Stimulated activated CD4-positive, alpha-beta T cell treated with anti-CD3 and anti-CD28 coated beads, Interleukin-2, amount 100 ng/mL, for 4 hours (primary cell): ENCODE results near the gene PLCG2.
"Not testable (repeated sequence)": the region's sequence is repeated elsewhere in the genome, so short reads cannot be mapped to it uniquely, and the experiment has no call there.

Experiments
- DNase-seq: peaks from one replicate; pipeline ENCODE4 v3.0.0-alpha.2; 2020; ENCODE audit warnings: low read depth

PLCG2 gene

DNA sequence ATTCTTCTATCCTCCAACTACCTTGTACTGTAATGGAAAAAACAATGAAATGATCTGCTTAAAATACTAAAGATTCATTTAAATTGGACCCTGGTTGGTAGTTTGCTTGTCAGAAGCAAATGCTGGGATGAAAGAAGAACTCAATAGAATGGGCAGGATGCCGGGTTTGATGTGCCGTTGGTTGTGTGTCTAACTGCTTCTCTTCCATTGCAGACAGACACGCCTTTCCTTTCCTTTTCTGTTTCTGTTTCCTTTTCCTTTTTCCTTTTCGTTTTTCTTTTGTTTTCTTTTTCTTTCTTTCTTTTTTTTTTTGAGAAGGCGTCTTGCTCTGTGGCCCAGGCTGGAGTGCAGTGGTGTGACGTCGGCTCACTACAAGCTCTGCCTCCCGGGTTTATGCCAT, 64.6 kb downstream of the PLCG2 start:
- no peak for DNase-seq

DNA sequence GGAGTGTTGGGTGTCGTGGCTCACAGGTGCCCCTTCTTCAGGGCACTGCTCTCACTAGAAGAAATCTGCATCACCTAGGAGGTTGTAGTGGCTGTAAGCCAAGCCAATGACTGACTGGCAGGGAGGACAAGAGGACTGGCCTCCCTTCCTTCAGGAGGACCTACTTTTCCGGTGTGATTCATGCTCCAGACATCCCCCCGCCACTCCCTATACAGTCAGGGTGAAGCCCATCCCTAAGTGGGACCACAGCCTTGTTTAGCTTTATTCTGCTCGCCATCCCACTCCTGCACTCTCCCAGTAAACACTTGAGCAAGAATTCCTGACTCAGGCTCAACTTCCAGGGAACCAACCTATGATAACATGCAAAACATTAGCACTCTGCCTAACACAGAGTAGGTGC, 67.0 kb downstream of the PLCG2 start:
- no peak for DNase-seq

DNA sequence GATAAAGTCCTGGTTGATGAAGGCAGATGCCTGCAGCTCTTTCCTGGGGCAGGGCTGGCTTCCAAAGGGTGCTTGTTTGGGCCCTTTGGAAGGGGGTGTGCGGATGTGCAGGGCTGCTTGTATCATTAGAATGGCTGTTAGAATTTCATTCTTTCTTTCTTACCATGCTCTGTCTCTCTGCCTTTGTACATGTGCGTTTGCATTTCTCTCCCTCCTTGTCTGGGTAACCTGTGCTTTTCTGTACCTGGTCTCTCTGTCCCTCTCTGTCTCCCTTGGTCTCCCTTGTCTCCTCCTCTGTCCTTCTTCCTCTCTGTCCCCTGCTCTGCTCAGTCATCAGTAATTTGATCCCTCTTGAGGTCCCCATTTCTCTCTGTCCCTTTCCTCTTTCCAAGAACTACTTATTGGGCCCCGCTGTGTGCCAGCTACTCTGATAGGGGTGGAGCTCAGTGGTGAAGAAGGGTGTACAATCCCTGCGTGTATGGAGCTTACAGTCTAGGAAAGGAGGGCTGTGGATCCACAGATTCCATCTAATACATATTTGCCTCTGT, 69.3 kb downstream of the PLCG2 start:
- DNase-seq, result no peak

DNA sequence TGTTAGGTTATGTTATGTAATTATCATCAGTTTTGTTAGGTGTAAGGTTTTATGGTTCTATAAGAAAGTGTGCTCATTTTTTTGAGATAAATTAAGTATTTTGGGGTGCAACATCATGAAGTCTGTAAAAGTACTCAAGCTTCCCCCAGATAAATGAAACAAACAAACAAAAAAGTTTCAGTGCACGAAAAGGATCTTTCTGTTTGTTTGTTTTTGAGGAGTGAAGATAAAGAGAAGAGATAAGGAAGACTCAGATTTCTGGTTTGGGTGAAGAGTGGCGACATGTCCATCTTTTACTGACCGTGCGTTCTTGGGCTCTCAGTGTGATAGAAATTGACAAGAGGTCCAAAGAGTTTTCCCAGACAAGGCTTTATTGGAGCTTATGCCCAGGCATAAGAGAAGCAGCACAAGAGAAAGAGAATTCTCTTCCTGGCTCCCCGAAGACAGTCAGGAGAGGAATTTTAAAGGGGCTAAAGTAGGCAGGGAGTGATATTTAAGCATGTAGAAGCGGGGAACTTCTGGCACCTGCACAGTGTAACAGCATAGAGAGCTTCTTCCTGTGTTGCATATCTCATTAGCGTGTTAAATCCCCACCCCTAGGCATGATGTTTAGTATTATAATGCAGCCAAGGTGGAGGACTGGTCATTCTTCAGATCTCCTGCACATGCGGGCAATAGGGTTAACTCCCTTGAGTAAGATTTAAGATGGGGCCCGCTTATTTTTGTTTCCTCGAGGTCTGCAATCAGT, 71.3 kb downstream of the PLCG2 start:
- DNase-seq, result no peak

DNA sequence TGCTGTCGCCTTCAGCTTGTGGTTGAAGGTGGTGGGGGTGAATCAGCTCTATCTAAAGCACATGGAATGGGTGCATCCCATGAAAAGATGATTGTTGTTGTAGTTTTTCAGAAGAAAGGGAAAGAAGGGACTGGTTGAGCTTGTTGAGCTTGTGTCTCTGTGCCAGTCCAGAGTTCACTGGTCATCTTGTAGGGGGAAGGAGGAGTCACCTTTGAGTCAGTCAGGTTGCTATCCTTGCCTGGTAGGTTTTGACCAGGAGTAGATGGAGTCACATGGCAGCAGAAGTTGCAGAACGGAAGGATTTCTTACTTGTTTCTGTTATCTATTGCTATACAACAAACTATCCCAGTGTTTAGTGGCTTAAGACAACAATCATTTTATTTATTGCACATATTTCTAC, 73.3 kb downstream of the PLCG2 start:
- no peak for DNase-seq

DNA sequence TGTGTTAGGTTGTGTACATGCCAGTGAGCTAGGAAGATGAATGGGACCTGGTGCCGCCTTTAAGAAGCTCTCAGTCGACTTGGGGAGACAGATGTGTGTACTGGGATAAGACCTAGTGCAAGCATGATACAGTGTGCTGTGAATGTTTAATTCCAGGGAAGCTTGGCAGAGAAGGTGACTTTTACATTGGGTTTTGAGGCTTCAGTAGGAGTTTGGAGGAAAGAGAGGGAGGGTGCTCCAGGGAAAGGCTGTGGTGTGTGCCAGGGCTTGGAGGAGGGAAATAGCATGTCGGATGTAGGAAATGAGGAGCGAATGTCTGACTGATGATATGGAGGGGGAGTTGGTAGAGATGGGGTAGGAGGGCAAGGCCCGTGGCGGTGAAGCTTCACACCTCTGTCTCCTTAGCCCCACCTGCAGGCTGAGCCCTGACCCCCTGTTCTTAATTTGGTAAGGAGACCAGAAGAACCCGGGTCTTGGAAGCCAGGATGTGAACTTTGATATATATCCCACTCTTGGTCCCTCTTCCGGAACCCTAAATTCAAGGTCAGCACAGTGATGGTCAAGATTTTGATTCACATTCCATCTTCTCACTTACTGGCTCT, 76.6 kb downstream of the PLCG2 start:
- no peak for DNase-seq

DNA sequence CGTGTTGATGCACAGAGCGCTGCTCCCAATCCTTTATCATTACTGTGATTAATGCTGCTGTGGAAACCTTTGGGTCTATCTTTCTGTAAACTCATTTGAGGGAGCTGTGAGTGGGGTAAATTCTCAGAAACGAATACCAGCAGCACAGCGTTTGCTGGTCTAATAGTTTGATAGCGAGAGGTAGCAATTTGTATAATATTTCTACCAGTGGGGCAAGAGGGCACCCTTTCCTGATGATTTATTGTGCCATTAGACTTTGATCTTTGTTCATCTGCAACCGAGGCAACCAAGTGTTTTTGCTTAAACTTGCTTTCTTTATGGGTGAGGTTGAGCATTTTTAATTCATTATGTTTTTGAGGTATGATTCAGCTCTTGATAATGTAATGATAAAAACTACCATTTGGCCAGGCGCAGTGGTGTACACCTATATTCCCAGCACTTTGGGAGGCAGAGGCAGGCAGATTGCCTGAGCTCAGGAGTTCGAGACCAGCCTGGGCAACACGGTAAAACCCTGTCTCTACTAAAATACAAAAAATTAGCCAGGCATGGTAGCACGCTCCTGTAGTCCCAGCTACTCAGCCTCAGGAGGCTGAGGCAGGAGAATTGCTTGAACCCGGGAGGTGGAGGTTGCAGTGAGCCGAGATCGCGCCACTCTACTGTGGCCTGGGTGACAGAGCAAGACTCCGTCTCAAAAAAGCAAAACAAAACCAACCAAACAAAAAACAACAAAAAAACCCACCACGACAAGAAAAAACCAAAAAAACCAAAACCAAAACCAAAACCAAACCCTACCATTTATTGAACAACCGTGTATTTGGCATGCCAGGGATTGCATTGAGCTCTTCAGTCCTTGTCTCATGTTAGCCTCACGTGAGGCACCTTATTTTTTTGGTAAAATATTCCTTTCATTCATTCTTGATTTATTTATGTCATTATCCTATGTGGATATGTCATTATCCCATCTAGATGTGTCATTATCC, 81.5 kb downstream of the PLCG2 start:
- DNase-seq, result no peak

DNA sequence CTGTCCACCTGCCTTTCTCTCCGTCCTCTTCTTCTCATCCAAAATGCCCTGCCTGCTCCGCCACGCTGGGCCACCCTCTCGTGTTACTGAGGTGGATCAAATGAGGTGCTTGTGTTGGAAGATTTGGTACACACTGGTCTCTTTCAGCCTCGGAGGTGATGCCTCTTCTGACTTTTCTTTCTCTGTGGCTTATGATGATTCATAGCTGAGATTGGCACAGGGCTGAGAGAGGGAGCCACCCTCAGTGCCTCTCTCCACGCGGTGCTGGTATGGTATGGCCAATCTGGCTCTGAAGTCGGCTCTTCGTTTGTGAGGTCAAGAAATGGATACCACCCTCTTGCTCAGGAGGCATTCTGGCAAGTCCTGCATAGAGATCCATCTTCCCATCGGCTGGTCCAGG, 82.4 kb downstream of the PLCG2 start:
- no peak for DNase-seq

DNA sequence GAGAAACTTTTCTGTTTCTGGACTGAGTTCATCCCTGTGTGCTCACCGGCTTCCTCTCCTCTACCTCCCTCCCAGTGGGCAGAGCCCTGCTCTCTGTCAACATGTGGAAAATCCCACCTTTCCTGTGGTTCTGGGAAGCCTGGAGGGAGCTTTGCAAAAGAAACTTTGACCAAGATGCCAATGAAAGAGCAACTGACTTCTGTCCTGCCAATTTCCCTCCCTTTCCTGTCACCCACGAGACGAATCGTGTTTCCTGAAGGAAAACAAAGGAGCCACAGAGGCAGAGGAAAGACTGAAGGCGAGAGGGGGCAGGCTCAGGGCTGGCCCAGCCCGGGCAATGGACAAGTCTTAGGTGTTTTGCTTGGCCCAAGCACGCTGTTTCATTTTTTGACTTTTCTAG, 82.8 kb downstream of the PLCG2 start:
- no peak for DNase-seq

DNA sequence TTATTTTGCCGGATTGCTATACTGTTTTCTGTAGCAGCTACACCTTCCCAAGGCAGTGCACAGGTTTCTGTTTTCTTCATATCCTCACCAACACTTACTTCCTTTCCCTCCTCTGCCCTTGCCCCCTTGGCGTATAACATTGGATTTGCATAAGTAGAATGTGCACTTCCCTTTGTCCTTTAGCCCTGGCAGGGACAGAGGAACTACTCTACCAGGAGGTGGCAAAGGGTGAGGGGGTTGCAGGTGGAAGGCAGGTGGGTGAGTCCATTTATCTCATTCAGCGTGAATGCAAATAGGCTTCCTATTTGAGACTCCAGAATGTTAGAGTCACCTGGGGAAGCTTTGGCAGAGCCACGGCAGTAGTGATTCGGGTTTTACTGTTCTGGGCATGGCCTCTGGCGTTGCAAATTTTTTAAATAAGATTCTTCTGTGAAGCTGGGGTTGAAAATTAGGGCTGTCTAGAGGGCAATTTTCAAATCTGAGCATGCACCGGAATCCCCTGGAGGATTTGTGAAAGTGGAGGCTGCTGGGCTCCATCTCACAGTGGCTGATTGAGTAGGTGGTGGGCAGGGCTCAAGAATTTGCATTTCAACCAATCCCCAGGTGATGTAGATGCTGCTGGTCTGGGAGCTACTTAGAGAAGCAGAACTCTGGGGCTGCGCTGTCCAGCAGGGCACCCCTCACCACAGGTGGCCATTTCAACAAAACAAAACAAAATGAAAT, 84.7 kb downstream of the PLCG2 start:
- DNase-seq, result no peak

DNA sequence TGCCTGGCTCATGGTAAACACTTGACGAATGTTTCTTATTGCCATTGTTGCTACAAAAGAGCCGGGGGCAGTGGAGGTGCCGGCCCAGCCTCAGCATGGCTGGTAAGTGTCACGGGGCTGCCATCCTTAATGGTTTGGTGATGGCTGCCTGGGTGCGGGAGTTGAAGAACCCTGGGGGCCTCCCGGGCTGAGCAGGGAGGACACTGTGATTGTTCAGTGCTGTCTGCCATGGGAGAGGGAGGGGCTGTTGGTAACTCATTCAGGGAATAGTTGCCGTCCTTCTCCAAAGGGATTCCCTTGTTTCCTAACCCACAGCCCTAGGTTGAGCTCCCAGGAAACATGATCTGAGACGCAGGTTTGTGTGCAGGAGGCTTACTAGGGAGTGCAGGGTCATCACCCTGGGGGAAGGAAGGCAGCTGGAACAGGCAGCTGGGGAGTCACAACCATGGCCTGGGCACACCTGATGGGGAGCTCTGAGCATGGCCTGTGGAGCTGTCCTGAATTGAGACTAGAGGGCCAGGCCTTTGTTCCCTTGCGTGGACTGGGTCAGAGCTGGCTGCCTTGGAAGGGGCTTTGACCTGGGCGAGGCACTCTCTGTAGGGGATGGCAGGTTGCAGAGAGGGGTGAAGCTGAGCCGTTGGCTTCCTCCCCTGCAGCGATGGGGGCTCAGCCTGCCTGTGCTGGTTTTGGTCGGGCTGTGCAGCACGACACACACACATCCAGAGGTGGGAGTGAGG, 85.7 kb downstream of the PLCG2 start:
- DNase-seq, result no peak

DNA sequence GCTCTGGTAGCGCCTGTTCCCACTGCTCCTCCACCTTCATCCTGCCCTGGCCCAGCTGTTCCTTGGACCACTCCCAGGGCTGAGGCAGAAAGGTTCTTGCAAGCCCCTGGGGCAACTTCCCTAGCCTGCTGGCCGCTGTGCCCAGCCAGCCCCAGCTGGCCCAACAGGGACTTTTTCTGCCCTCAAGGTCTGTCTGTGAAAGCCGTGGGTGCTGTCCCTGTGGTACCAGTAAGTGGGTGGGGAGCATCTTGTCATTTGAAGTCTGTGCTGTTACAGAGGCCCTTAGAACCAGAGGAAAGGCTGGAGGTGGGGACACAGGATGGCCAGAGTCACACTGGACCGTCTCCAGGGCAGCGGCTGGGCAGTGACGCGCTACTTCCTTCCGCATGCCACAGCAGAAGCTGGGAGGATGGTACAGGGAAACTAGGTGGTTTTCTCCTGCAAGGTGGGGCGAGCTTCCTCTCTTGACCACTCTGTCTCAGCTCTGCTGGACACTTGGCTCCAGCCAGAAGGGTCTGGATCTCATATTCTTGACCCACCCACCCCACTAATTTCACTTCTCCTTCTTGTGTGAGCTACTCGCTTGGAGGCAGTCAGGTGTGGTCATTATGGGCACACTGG, 87.8 kb downstream of the PLCG2 start:
- no peak for DNase-seq

DNA sequence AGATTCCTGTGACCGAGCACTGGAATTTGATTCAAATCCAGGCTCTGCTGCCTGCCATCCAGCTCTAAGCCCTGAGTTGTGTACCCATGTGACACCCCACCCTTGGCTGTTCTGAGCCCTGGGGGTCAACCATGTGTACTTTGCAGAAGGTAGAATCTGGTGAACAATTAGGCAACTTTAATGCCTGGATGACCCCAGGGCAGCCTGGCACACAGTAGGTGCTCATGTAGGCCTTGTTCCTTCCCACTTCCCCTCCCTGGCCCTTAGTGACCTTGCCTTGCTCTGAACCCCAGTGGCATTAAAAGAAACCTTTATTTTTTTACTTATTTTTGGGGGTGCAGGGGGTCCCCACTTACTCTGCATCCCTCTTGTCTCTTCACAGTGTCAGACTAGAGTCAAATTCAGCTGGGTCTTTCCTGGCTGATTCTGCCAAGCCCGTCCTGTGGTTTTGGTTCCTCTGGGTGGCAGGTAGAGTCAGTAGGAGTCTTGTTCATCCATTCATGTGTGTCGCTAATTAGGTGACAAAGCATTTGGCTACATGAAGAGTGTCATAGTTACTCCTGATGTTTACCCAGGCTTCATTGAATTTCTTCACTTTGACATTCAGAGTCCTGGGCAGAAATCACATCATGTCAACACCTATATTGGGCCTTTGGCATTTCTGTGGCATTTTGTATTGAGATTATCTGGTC, 89.1 kb downstream of the PLCG2 start:
- DNase-seq, result no peak

DNA sequence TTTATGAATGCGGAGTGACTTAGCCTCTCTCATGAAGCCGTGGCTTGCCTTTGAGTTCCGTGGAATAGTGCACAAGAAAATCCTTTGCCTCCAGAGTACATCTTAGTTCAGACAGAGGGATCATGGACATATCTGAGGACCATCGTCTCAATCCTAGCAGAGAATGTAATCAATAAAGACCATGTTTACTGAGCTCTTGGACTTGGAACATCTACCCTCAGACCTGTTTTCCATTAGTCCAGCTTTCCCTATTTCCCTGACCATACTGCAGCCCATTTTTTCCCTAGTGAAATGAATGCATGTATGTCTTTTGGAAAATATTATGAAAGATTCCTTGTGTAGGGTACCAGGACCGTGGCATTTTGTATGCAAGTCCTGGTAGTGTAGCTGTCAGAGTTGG, 90.2 kb downstream of the PLCG2 start:
- DNase-seq, result no peak

DNA sequence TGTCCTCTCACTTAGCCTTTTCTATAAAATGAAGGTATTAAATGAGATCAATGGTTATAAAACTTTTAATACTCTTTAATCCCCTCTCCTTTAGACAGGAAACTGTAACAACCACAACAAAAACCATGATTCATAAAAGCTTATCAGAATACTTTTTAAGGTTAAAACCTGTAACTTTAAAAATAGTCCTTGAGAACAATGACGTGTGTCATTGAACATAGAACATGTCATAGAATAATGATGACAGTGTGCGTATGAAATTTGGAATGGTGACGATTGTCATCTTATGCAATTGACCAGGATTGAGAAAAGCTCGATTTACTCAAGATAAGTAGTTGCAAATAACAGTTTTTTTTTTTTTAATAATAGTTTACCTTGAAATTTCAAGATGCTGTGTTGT, 94.1 kb downstream of the PLCG2 start:
- DNase-seq, result no peak

DNA sequence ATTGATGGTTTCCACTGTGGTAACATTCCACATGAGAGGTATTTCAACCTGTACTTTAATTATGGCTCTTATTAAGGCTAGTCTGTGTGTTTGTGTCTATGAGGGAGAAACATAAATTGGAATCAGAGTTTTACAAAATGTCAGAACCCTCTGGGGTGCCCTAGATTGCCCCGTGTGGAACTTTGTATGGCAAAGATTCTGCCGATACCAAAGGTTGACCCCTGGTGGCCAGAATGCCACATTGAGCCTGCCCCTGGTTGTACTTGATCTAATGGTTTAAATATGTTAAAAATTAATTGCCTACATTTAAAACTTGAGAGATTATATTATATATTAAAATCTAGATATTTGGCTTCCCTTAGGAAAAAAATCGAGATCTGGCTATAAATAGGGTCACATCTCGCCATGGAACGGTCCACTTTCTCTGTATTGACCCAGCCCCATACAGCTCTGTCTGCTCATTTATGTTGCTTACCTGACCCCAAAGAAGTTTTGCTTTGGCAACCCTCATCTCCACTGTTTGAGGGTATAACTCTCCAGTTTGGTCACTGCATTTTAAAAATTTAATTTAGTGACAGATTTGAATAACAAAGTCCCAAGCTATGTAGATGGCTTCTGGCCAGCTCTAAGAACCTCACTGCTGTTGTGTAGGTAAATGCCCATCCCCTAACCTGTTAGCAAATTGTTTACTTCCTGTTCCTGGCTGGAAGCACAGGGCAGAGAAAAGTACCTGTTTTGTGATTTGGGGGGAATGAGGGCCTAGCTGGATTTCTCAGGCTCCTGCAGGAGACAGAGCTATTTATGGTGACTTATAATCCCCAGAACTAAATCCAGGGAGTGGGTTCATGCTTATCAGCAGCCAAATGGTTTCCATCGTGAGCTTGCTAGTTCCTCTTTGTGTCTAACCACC, 95.0 kb downstream of the PLCG2 start:
- peak; percentile 4 for DNase-seq

DNA sequence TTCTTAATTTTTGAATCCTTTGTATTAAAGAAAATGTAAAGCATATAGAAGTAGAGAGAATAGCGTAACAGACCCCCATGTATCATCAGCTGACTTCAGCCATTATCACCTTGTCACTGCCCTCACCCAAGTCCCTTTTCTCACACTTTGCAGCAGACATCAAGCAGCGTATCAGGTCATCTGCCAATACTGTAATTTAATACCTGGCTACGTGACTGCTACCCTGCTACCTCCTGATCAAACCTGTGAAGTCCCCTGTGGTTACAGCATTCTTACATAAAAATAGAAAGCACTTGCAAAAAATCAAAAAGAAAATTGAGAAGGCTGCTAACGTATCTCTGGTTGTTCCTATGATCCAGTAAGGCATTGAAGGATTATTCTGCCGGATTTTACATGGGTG, 96.4 kb downstream of the PLCG2 start:
- no peak for DNase-seq

DNA sequence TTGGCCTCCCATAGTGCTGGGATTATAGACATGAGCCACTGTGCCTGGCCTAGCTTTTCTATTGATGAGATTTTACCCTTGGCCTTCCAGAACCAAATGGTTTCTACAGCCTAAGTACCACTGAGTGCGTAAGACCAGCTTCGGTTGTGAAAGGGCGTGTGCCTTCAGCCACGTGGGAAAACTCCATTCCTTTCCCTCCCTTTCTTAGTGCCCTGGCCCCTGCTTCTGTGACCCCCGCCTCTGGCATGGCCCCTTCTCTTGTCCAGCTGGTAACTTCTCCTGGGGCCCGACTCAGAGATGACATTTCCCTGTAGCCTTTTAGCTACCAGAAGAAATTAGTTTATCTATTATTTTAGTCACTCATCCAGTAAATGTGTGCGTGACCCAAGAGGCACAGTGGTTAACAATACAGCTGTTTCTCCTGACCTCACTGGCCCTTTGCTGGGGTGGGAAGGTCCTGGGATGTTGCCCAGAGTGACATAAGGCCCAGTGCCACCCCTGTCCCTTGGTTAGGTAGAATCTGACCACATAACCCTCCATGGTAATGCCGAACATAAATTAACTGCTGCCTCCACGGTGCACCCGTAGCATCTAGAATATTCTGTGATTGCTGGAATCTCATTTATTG, 97.3 kb downstream of the PLCG2 start:
- DNase-seq, result no peak

DNA sequence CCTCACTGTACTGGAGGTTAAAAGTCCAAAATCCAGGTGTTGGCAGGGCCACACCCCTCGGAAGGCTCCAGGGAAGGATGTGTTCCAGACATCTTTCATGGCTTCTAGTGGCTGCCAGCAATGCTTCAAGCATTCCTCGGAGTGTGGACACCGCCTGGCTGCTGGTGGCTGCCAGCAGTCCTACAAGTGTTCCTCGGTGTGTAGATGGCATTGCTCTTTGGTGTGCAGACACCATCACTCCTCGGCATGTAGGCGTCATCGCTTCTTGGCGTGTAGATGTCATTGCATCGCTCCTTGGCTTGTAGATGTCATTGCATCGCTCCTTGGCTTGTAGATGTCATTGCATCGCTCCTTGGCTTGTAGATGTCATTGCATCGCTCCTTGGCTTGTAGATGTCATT, 98.4 kb downstream of the PLCG2 start:
- not testable (repeated sequence) for DNase-seq
